ENCODE data around the gene MAST4.
"Not testable (repeated sequence)": the region's sequence is repeated elsewhere in the genome, so short reads cannot be mapped to it uniquely, and the experiment has no call there.

Gene MAST4

DNA sequence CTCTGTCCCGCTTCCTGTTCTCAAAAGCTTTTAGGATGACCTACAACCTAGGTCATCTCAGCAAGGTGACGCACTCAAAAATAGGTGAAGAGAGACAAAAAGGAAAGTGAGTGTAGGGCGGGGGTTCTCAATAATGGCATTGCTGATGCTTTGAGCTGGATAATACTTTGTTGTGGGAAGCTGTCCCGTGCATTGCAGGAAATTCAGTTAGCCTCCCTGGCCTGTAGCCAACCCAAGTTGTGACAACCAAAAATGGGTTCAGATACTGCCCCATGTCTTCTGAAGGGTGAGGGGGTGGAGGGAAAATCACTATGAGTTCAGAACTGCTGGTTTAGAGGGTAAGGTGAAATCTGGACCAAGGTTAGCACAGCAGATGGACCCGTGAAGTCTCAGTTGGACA is 151.4 kb downstream of the MAST4 start:
- no peak for DNase-seq

DNA sequence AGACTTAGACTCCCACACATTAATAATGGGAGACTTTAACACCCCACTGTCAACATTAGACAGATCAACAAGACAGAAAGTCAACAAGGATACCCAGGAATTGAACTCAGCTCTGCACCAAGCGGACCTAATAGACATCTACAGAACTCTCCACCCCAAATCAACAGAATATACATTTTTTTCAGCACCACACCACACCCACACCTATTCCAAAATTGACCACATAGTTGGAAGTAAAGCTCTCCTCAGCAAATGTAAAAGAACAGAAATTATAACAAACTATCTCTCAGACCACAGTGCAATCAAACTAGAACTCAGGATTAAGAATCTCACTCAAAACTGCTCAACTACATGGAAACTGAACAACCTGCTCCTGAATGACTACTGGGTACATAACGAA is 156.5 kb downstream of the MAST4 start:
- DNase-seq = not testable (repeated sequence)

DNA sequence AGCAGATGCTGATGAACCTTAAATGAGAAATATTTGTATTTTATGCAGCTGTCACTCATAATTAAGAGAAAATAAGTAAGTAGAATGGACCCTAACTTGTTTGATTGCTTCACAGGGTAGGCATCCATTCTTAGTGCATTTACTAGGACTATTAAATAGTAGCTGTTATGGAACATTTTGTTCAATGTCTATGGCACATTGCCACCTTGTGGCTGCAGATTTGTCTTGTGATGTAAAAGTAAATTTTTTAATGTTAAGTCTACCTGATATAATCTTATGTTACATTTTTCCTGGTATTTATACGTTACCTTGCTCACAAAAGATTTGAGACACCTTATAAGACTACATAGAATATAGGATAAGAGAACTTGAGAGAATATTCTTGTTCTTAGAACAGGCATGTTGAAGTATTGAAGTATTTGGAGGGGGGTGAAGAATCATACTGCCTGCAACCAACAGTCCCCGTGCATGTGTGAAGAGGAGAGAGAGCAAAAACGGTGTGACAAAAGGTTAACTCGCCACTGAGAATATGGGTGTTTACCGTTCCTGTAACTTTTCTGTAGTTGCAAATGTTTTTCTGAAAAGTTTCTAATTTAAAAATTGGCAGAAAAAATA is 161.1 kb downstream of the MAST4 start:
- peak; percentile 17 for DNase-seq

DNA sequence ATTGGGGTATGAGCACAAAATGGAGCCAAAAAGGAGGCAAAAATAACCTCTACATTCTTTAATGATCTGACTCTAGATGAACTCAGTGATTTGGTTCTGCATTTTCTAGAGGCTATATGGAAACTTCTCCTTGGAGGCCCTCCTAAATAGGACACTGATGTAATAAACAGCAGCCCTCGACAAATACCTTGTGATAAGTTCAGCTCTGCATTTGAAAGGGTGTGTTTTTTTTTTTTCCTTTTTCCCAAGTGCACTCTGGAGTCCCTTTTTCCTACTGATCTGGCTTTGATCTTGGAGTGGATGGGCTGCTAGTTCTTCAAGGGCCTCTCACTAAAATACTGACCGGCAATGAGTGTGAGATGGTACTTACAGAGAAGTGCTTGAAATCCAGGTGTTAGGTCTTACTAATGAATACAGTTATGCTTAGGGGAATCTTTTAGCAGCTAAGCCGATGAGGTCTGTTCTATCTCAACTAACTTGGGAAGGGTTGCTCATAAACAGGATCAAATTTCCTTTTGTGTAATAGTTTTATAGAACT is 161.7 kb downstream of the MAST4 start:
- DNase-seq = no peak

DNA sequence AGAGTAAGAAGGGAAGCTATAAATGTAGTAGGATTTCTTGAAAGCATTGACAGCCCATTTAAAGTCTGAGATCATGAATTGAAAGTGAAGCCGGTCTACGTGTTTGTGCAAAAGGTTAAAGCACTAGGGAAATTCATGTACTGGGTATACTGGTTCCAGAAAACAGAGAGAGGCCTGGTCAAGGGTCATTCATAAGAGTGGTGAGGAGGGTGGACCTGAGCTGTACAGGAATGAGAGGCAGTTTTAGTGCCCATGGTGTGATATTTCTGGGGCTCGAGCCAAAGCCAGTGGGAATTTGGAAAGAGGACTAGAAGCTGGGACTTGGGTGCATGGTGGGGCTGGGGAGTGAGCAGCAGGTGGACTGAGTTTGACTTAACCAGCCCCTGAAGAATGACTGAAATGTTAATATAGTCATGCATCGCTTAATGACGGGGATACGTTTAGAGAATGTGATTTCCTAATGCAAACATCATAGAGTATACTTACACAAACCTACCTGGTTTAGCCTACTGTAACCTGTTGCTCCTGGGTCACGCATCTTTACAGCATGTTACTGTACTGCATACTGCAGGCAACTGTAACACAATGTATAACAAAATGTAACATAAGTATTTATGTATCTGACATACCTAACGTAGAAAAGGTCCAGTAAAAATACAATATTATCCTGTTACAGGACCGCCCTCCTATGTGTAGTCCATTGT is 173.0 kb downstream of the MAST4 start:
- no peak for DNase-seq

DNA sequence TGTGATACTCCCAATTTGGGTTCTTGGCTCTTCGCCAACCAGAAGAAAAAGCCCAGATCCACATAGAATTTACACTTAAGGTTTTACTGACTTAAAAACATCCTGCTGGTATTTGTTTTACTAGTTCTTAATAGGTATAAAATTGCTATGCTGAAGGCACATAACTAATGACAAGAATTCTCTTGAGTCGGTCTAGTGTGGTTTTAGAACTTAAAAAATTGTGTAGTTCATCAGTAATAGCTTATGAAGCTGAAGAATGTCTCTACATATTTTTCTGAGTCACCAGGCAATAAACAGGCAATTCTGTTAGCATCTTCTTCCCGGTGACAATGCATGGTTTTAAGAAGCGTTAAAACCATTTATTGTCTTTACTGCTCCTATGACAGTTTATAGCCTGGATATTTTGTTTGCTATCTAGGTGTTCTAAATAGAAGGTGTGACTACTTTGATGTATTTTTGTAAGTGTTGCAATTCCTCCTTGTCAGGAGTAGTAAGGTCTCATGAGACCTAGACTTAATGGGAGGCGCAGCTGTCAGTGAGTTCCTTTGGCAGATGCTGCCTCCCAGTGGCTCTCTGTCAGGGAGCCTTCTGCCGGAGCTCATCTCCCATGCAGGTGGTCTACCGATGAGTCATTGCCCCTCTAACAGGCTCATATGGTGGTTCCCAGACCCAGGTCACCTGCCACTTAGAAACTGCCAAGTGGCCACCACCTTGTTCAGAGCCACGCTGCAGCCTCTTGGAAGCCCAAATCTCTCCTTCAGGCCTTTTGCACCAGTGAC is 173.8 kb downstream of the MAST4 start:
- DNase-seq = no peak

DNA sequence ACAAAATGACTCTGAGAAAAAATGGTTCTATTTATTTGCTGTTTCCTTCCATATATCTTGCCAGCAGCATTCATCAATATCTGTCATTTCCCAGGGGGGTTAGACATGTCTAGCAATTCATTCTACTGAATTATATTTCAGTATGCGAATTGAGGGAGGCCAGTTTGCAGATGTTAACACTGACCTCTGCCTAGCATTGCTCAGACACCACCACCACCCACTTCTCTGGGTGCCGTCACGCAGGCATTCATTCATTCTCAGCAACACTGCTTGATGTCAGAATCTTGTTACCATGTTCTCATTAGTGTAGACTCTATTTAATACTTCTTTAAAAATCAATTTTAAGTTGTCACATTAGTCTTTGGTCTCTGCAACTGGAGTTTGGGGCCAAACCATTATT is 181.7 kb downstream of the MAST4 start:
- no peak for DNase-seq

DNA sequence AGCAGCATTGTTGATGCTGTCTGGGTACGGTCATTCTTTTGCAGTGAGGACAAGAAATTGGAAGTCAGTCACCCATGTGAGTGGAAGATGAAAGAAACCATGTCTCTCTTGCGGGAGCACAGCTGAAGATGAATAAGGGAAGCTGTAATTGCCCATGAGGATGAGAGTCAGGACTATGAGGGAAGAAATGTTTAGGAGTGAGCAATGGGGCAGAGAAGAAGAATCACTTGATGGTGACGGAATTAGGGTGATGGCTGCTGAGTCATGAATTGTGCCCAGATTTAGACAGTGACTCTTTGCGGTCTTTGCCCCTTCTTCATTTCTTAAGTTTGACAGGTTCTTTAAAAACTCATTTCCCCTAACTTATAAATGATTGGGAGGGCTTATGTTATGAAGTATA is 183.3 kb downstream of the MAST4 start:
- no peak for DNase-seq

DNA sequence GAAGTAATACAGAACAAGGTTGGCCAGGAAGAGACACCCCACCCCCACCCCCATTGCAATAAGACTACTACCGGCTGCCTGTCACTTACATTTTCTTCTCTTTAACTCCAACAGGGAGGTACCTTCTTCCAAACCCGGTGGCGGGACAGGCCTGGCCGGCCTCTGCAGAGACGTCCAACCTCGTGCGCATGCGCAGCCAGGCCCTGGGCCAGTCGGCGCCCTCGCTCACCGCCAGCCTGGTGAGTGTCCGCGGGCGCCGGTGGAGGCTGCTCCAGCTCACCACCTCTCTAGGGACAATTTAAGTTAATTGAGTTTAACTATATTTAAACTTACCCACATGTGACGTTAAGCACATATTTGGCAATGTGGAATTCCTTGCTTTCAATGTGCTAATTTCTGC is 192.4 kb downstream of the MAST4 start:
- DNase-seq = no peak

DNA sequence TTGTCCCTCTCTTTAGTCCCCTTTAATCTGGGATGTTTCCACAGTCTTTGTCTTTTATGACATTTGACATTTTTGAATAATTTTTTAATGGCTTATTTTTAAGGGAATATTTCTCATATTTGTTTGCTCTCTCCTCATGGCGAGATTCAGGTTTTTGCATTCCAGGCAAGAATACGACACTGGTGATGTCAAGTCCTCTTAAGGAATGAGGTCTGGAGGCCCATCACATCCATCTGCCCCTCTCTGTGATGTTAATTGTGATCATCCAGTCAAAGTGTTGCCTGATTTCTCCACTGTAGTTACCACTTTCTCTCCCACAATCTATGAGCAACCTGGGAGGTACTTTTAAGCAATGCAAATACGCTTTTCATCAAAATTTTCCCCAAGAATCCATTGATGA is 193.2 kb downstream of the MAST4 start:
- no peak for DNase-seq

DNA sequence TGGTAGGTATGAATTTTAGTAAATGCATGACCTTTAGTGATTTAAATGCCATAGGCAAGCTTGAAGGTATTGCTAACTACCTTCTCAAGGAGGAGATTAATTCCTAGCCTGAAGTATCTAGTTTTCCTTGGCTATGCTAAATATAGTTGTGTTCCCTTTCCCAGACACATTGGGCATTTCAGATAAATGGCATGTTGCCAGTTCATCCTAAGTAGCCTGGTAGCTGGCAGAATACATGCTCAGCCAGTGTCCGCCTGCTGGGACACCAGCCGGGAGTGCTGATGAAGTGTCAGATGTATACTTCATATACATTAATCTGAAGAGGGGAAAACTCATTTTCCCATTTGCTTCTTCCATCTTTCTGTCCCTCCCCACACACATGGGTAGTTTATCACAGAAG is 196.9 kb downstream of the MAST4 start:
- no peak for DNase-seq

DNA sequence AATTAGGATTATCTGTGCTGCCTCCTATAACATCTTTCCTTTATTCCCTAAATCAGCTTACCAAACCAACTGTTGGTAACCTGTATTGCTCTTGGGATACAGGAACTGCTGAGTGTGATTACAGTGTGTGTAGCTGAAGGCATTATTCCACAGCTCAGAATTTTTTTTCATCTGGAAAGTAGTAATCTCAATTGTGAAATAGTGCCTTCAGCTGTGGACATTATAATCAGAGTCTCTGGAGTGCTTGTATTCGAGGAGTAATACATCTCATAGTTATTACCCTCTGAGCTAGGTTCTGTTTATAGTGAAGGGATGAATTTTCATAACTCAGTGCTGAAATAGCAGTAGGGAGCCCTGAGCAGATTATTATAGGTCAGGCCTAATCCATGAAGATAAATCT is 199.5 kb downstream of the MAST4 start:
- no peak for DNase-seq

DNA sequence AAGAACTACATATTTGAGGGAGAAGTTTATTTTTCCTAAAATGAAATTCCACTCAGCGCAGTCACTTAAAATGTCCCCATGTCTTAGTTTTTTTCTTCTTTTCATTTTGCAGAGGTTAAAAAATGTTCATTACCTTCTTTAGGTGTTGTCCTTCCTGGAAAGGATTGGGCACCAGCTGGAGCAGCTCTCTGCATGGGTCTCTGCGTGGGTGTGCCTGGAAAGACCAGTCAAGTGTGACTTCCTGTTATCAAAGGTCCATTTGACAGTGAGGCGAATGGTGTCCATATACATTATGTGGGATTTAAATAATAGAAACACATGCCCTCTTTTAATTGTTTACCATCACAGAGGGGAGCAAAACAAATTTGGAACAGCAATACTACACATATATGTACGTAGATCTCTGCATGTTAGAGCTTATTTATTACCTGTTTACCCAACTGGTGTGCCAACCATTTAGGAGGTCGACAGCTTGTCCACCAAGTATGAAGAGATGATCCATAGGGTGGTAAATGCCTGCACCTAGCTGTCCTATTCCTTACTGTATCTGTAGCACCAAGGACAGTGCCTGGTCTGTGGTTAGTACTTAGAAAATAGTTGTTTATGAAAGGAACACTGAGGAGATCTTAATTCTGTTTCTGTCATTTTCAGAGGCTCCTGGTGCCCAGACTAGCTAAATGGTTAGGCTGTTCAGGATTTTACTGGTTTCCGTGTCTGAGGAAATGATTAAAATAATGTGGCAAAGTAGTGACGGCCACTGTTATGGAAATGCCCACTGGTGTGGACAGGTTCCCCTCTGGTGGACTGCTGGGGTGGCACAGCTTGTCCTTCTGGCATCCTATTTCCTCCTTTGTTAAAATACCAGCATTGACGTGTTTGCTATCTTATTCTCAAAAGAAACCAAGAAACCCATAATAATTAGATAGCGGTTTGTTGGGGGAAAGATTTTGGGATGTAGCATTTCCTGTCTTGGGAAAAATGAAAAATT is 200.4 kb downstream of the MAST4 start:
- no peak for DNase-seq

DNA sequence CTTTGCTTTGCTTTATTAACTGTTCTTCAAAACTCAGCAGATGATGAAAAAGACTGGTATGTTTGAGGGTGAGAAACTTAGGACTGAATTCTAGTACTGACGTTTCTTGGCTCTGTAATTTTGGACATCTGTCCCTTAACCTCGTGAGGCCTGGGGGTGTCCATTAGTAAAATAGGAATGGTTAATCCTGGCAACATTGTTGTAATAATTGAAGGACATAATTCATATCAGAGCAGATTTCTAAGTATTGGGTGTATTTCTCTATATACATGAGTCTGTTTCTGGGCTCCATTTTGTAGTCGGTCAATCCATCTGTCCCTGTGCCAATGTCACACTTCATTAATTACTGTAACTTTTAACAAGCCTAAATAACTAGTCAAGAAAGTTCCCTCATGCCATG is 206.7 kb downstream of the MAST4 start:
- DNase-seq = no peak

DNA sequence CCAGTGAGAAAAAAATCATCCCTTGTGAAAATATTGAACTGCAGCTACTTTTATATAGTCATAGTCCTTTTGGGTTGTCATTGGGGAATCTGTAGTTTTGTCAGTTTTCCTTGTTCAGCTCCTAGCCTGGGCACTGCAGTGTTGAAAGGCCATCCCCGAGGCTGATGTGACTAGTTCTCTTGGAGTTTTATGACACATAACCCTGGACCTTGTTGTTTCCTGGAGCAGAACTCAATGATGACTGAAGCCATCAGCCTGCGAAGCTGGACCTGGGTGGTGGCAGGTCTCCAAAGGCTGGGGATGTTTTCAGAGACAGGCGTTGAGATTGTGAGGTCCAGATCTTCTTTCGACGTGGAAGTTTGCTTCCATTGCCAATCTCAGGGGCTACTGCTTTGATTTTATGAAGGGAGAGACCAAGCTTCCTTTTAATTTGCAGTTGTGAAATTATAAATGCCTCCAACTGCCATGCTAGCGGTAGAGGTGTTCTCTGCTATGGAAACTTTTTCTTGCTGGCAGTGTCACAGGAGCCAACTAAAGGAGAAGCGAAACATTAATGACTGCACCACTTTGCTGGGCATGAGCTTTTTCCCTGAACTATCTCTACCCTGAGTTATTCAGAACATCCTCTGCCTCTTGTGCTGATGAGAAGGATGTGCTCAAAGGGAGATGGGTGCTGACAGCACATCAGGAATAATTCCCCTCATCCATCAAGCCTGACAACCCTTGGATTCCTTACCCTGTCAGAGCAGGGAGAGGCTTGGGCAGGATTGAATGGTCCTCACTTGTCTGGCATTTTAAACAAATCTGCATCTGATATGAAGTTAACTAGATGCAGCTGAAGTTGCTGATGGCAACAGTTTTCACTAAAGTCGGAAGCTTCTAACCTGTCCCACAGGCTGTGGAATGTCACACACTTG is 209.6 kb downstream of the MAST4 start:
- no peak for DNase-seq

DNA sequence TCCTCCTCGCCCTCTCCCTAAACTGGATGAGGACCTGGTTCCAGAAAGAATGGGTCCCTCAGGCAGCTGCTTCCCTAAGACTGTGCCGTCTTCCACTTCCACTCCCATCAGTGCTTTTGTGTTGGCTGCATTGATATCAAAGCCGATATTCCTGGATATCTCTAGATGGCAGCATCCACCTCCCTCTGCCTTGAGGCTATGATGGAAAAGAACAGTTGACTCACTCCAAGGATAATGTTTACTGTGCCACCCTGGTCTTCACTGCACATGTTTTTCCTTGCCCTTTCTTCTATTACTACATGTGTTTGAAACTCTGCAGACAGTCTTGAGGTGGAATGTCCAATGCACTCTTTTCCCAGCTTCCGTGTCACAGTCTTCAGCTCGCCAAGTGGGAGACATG is 211.6 kb downstream of the MAST4 start:
- no peak for DNase-seq

DNA sequence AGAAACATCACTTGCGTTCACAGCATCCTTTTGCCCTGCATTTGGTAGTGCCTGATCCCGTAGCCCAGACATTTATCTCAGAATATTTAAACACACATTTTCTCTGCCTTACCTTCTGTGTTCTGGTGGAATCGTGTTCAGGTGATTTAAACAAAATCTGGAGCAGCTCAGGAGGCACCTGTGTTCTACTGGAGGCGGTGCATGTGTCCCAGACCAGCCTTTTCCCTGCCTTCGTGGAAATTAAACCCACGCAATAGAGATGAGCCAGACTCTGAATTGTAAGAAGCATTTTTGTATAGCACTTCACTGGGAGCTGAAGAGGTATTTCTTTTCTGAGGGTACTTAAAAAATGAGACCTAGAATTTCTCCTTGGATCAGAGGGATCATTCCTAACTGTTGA is 212.5 kb downstream of the MAST4 start:
- no peak for DNase-seq

DNA sequence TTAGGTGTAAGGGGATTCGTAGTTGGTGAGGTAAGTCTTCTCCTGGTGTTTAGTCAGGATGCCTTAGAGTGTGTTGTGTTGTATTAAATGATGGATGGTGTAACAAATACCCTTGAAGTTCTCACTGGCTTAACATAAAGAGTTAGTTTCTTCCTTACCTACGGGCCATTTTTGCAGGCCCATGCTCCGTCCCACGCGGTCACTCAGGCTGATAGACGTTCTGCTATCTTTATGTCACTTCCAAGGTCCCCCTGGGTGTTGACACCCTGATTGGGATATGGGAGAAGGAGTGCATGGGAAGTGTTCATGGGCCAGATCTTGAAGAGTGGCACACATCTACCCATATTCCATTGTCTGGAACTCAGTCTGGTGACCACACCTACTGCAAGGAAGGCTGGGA is 214.0 kb downstream of the MAST4 start:
- no peak for DNase-seq

DNA sequence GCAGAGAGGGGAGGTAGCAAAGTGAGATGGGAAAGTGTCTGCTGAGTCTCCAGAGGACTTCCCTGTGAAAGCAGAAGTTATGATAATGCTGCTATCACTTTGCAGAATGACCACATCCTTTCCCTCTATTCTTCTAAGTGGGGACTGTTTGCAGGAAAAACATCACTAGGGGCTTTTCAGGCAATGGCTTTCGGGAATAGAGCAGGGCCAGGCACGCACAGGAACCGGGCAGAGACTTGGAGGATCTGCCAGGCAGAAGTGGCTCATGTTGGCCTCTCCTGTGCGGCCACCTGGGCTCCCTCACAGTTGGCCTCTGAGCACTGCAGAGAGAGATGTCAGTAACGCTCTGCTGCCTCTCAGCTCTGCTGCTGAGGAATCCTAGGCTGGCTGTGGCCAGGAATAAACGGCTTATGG is 214.7 kb downstream of the MAST4 start:
- DNase-seq = no peak

DNA sequence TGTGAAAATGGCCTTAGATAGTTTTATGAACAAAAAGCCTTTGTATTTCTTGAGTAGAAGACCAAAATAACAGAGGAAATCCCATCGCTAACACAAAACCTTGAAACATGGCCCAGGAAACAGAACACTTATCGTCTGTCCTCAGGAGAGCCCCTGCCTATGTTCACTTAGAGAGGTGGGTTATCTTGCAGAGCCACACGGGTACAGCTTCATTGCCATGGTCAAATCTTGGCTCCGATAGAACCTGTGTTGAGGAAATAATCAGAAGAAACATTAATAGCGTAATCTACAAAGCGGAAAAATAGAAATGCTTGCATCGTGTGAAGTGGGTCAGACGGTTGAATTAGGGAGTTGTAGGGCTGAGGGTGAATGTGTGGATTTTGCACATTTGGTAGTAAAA is 216.1 kb downstream of the MAST4 start:
- no peak for DNase-seq

DNA sequence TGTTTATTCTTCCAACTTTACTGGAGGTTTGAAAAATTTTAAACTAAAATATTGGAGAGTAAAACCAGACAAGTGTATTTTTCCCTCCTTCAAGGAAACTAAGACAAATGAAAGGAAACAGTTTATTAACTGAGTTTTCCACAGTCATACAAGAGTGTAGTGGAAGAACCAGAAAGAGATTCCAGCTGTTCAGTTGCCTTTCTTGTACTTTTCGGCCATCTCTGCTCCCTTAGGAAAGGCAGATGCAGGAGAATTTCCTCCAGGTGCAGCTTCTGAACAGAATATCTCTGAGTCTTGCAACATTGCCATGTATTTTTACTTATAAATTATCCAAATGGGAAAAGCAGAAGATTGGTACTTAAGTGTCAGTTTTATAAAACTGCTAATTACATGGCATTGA is 217.1 kb downstream of the MAST4 start:
- no peak for DNase-seq

Measured in CD4-positive, alpha-beta T cell treated with Interleukin-4 for 4 hours (primary cell).